ENCODE data around the gene PDE11A. TPM values are rescaled to one million over a fixed set of nuclear protein-coding genes. Genes with fewer than 3 reads are reported as not detected.

Gene PDE11A
- total and polyA plus RNA-seq, 2 experiments from 2014 or later: 0.08 to 0.73 TPM

- H3K27me3 Mint-ChIP-seq (ENCODE audit: insufficient read depth, low read depth, poor library complexity): peaks cover 66% of the 10 kb centered on the region
- H3K9me2 ChIP-seq (ENCODE audit: insufficient read depth): no peaks in the 10 kb centered on the region
- no peak overlapping the region for H3K27ac Mint-ChIP-seq
- no peak overlapping the region for H3K4me3 ChIP-seq
- peaks cover 20% of the 10 kb centered on the region for H3K4me1 Mint-ChIP-seq
- H3F3A ChIP-seq (replicated peaks; ENCODE audit: low read depth): no peaks in the 10 kb centered on the region
- H3K36me3 Mint-ChIP-seq (ENCODE audit: low read depth): no peaks in the 10 kb centered on the region
- ATAC-seq: no peak
- 0 out of 2 replicates have a peak, but pooled peaks cover 4% of the 10 kb centered on the region for H4K20me1 ChIP-seq (replicated peaks; ENCODE audit: insufficient read depth)
- no peaks in the 10 kb centered on the region; the same call in 2 of the 3 replicates for H3K9me3 Mint-ChIP-seq
- no peak overlapping the region for H2AFZ ChIP-seq
- H3K4me3 Mint-ChIP-seq: no peak overlapping the region
- H3K79me2 ChIP-seq (replicated peaks; ENCODE audit: insufficient read depth): no peaks in the 10 kb centered on the region
- H3K27ac ChIP-seq (ENCODE audit: low read depth): no peak overlapping the region
- peaks cover 10% of the 10 kb centered on the region for H3K4me1 ChIP-seq (ENCODE audit: insufficient read depth)
- no peak for DNase-seq (ENCODE audit: low spot score)
- no peak overlapping the region for H3K4me2 ChIP-seq
- no peaks in the 10 kb centered on the region for H3K36me3 ChIP-seq (ENCODE audit: insufficient read depth)
- no peak for TF ChIP-seq CREB1 (CRISPR knock-in tag; IDR thresholded peaks at IDR 0.05; ENCODE audit: low read depth)
- no peak for TF ChIP-seq POLR2AphosphoS5 (IDR thresholded peaks at IDR 0.05; ENCODE audit: low read depth)
- TF ChIP-seq EZH2phosphoT487 (IDR thresholded peaks at IDR 0.05; ENCODE audit: unreplicated experiment): no peak
- TF ChIP-seq, protein P1, sequence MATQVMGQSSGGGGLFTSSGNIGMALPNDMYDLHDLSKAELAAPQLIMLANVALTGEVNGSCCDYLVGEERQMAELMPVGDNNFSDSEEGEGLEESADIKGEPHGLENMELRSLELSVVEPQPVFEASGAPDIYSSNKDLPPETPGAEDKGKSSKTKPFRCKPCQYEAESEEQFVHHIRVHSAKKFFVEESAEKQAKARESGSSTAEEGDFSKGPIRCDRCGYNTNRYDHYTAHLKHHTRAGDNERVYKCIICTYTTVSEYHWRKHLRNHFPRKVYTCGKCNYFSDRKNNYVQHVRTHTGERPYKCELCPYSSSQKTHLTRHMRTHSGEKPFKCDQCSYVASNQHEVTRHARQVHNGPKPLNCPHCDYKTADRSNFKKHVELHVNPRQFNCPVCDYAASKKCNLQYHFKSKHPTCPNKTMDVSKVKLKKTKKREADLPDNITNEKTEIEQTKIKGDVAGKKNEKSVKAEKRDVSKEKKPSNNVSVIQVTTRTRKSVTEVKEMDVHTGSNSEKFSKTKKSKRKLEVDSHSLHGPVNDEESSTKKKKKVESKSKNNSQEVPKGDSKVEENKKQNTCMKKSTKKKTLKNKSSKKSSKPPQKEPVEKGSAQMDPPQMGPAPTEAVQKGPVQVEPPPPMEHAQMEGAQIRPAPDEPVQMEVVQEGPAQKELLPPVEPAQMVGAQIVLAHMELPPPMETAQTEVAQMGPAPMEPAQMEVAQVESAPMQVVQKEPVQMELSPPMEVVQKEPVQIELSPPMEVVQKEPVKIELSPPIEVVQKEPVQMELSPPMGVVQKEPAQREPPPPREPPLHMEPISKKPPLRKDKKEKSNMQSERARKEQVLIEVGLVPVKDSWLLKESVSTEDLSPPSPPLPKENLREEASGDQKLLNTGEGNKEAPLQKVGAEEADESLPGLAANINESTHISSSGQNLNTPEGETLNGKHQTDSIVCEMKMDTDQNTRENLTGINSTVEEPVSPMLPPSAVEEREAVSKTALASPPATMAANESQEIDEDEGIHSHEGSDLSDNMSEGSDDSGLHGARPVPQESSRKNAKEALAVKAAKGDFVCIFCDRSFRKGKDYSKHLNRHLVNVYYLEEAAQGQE (IDR thresholded peaks at IDR 0.05; ENCODE audit: unreplicated experiment): no peak
- no peak for TF ChIP-seq STAT1 (IDR thresholded peaks at IDR 0.05; ENCODE audit: unreplicated experiment)
- no peak for TF ChIP-seq ZNF331 (CRISPR knock-in tag; IDR thresholded peaks at IDR 0.05; ENCODE audit: low read depth)
- TF ChIP-seq EZH2 (IDR thresholded peaks at IDR 0.05; ENCODE audit: low read depth, unreplicated experiment): no peak
- TF ChIP-seq NANOG (IDR thresholded peaks at IDR 0.05; ENCODE audit: borderline replicate concordance): no peak
- TF ChIP-seq JUNB (IDR thresholded peaks at IDR 0.05; ENCODE audit: unreplicated experiment): no peak
- no peak for TF ChIP-seq CTCF (conservative IDR thresholded peaks at IDR 0.05; ENCODE audit: low read depth in 2 of 2)
- no peak for TF ChIP-seq ZNF462 (CRISPR knock-in tag; IDR thresholded peaks at IDR 0.05)
- TF ChIP-seq ZNF114 (CRISPR knock-in tag; IDR thresholded peaks at IDR 0.05): no peak
- TF ChIP-seq, protein P2, sequence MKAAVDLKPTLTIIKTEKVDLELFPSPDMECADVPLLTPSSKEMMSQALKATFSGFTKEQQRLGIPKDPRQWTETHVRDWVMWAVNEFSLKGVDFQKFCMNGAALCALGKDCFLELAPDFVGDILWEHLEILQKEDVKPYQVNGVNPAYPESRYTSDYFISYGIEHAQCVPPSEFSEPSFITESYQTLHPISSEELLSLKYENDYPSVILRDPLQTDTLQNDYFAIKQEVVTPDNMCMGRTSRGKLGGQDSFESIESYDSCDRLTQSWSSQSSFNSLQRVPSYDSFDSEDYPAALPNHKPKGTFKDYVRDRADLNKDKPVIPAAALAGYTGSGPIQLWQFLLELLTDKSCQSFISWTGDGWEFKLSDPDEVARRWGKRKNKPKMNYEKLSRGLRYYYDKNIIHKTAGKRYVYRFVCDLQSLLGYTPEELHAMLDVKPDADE (IDR thresholded peaks at IDR 0.05): no peak
- peaks cover 67% of the 10 kb centered on the region for H3K27me3 ChIP-seq (ENCODE audit: insufficient read depth)
Measured at GRCh38 chr2:177669201-177669600, 403.4 kb downstream of the PDE11A start.
